ENCODE data around the gene SYDE2.
A peak's percentile ranks its signal among the peaks of the same experiment; 100 is the strongest.
"Not testable (repeated sequence)": the region's sequence is repeated elsewhere in the genome, so short reads cannot be mapped to it uniquely, and the experiment has no call there.

The SYDE2 gene

DNA sequence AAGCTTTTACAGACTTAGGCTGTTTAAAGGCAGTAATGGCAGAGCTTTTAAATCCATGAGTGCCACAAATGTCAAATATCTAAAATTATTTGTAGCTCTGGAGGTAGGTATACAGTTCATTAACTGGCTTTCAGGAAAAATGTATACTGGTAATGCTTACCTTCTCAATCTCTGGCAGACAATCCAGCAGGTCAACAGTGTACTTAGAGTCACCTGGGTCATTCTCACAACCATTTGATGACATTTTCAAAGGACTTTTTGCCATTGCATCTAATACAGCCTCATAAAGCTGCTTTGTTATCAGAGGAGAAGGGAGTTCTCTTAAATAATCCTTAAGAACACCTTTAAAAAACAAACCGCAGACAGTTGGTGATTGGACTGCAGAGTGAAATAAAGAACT is 31.9 kb downstream of the SYDE2 start:
- DNase-seq, result no peak

DNA sequence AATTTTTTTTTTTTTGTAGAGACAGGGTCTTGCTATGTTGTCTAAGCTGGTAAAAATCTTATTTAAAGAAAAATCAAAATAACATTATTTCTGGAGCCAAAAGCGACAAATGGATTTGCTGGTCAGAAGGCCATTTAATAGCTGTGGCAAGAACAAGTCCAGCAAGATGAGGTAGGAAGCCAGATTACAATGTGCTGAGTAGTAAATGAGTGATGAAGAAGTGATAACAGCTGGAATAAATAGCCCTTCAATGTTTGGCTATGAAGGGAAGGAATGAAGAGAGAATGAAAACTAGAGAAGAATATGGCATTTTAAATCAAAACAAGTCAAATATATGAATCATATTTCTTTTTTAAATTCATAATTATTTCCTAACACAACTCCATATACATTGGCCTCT is 34.5 kb downstream of the SYDE2 start:
- DNase-seq, result no peak

GRCh38 chr1:85158910-85159309 is 41.9 kb downstream of the SYDE2 start:
- no peak for DNase-seq

GRCh38 chr1:85157436-85157835 is 43.4 kb downstream of the SYDE2 start:
- no peak for DNase-seq

GRCh38 chr1:85153149-85153891 is 47.5 kb downstream of the SYDE2 start:
- DNase-seq, result no peak

DNA sequence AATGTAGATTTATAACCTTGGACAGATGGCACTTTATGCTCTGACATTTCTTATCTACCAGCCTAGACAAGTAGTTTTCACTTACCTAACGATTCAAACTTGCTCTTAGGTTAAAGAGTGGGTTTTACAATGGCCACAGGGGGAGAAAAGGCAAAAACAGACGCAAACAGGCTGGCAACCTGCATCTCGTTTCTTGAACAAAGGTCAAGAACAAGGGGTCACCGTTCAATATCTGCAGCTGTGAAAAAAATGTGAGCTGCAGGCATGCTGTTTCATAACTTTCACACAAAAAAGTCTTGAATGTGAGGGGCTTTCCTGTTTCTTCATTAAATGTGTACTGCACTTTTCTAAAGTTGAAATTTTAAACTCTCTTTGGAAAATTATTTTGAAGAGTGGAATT is 49.4 kb downstream of the SYDE2 start:
- DNase-seq, result no peak

- DNase-seq, result no peak
These were observed 51.0 kb downstream of the SYDE2 start for GRCh38 chr1:85149805-85150204.

DNA sequence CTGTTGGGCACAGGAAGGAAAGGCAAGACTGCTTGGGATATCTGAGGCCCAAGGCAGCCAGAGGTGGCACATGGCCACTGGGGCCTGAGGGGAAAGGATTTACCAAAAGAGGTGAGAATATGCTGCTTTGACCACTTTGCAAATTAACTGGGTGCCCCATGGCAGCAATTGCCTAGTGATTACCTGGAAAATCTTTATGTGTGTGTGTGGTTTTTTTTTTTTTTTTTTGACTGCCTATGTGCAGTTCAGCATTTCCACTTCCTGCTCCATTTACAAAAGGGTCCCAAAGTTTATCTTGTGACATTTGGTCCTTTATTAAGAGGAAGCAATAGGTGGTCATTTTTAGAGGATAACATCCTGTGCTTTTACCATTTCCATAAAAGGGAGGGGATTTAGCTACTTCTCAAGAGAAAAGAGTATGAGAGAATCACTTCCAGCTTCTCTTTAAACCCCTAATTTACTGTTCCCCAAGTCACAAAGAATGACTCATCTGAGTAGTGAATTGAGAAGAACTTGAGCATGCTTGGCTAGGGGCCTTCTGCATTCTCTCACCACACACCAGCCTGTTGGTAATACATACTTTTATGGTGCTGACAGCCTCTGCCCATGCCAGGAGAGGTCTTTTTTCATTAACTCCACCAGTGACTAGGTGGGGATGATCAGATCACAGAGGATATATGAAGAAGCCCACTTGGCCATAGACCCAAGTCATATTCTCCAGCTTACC is 52.1 kb downstream of the SYDE2 start:
- peak; percentile 23 to 24 for DNase-seq

GRCh38 chr1:85146972-85147359 is 53.9 kb downstream of the SYDE2 start:
- no peak for DNase-seq

- DNase-seq, result not testable (repeated sequence)
These were observed 54.4 kb downstream of the SYDE2 start for GRCh38 chr1:85146298-85146971.

DNA sequence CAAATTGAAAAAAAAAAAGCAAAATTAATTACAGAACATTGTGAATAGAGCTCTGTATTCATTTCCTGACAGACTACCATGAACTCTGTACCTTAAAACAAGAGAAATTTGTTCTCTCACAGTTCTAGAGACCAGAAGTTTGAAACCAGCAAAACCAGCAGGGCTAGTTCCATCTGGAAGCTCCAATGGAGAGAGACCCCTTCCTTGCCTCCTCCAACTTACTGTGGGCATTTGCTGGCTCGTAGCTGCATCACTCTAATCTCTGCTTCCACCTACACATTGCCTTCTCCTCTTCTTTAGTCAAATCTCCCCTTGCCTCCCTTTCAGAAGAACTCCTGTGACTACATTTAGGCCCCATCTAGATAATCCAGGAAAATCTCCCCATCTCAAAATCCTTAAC is 56.5 kb downstream of the SYDE2 start:
- no peak for DNase-seq

DNA sequence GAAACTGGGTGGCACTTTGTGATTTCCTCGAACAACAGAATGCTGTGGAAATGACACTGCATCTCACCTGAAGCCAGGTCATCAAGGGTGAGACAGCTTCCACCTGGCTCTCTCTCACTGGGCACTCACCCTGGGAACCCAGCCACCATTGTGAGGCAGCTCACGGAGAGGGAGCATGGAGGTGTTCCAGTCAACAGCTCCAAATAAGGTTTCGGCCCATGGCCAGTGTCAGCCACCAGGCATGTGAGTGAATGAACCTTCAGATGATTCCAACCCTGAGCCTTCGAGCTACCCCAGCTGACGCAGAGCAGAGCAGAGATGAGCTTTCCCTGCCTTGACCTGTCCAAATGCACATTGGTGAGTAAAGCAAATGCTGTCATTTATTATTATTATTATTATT is 58.1 kb downstream of the SYDE2 start:
- DNase-seq, result no peak

- not testable (repeated sequence) for DNase-seq
These were observed 62.4 kb downstream of the SYDE2 start for GRCh38 chr1:85138439-85138838.

- no peak for DNase-seq
These were observed 63.2 kb downstream of the SYDE2 start for GRCh38 chr1:85137660-85138059.

GRCh38 chr1:85135392-85135798 is 65.4 kb downstream of the SYDE2 start:
- no peak for DNase-seq

DNA sequence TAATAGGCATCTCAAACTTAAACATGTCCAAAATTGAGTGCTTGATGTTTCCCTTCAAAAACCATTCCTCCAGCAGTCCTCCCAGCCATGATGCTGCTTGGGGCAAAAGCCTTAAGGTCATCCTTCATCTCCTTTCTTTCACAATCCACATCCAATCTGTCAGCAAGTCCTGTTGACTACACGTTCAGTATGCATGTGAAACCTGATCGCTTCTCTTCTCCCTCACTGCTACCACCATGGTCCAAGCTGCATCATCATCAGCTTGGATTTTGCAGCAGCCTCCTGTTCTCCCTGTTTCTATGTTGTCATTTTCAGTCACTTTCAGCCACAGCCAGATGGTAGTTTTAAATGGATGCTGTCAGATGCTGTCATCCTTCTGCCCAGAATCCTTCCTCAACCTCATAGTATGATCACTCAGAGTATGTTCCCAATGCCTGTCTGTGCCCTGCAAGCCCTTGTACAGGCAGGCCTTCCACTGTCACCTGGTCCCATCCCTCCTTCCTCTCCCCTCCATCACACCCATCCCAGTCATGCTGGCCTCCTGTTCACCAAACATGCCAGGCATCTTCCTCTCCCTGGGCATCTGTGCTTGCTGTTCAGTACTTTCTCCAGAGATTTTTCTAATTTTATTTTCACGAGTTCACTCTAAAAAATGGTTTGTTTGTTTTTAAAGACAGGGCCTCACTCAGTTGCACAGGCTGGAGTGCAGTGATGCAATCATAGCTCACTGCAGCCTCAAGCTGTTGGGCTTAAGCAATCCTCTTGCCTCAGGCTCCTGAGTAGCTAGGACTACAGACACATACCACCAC is 66.0 kb downstream of the SYDE2 start:
- DNase-seq, result no peak

DNA sequence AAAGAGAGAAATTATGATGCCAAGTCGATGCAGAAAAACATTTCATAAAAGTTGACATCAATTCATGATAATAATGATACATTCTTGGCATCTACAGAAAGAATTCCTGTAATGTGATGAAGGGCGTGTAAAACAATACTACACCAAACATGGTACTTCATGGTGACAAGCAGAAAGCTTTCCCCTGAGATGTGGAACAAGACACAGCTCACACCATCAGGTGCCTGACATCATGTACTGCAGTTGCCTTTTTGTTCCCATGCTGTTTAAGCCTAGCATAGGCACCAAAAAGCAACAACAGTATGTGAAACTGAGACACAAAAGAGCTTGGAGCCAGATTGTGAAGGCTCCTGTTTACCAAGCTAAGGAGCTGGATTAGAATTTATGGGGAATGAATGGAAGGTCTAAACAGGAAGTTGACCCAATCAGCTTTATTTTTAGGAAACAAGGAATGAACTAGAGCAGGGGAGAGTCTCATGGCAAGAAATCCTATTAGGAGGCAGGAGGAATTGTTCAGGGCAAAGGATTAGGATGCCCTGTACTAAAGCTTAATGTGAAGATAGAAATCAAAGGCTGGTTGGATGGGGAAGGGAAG is 67.2 kb downstream of the SYDE2 start:
- DNase-seq, result no peak

GRCh38 chr1:85132078-85132720 is 68.6 kb downstream of the SYDE2 start:
- DNase-seq, result no peak

- no peak for DNase-seq
These were observed 72.5 kb downstream of the SYDE2 start for GRCh38 chr1:85128316-85128715.

DNA sequence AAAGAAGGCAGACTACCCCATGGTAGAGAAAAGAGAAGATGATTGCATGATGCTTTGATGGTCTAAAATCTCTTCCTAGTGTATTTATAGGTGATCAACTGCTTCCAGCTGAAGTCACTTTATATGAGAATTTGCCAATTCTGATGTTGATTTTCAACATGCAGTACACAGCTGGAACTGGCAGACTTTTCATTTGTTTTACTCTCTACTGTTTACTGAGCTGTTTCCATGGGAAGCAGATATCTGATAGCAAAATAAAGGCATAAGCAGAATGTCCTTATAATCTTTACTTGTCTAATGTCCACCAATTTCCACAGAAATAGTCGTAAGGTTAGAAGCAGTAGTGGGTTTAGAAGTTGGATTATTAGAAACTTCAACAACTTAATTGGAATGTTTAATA is 74.9 kb downstream of the SYDE2 start:
- DNase-seq, result no peak

- no peak for DNase-seq
These were observed 76.7 kb downstream of the SYDE2 start for GRCh38 chr1:85124091-85124490.

GRCh38 chr1:85122169-85122568 is 78.6 kb downstream of the SYDE2 start:
- DNase-seq, result no peak
